Upper lobe of right lung (tissue), 1 donor: ENCODE results near the gene SETD3. TPM values are rescaled to one million over a fixed set of nuclear protein-coding genes. Genes with fewer than 3 reads are reported as not detected.

Experiments
- ATAC-seq: fragments of 200-7000 bp; cut with Tn5 transposase; one replicate; pipeline ENCODE4 v1.9.1; 2020; ENCODE audit warnings: mild to moderate bottlenecking, moderate library complexity
- DNase-seq: peaks from one replicate; pipeline ENCODE4 v3.0.0-alpha.2; 2020
- H3K27ac ChIP-seq: fragments of 200-600 bp; one replicate; pipeline ENCODE4 v1.8.0; 2022
- H3K27me3 ChIP-seq: fragments of 200-600 bp; one replicate; pipeline ENCODE4 v1.8.0; 2022; ENCODE audit warnings: mild to moderate bottlenecking
- H3K36me3 ChIP-seq: fragments of 200-600 bp; one replicate; pipeline ENCODE4 v1.8.0; 2022
- H3K4me1 ChIP-seq: fragments of 200-600 bp; one replicate; pipeline ENCODE4 v1.8.0; 2022
- H3K4me3 ChIP-seq: fragments of 200-600 bp; one replicate; pipeline ENCODE4 v1.8.0; 2022; ENCODE audit warnings: mild to moderate bottlenecking
- H3K9me3 ChIP-seq: fragments of 200-600 bp; one replicate; pipeline ENCODE4 v1.8.0; 2022
- intact Hi-C: fragments of 100-400 bp; cut with DNase I; formaldehyde crosslinking; loops from one replicate; pipeline ENCODE4 v1.11.0; 2022
- total RNA-seq: library from RNA; stranded (reverse); fragmentation: NEBNext Ultra II Directional; extraction: Animal tissue kit (Norgen Biotek cat#: 25700); gene quantifications from one replicate; pipeline ENCODE4 v1.2.1, GENCODE V29; 2021
- TF ChIP-seq, protein P1 (sequence below): fragments of 200-600 bp; IDR thresholded peaks from one replicate; pipeline ENCODE4 v1.8.0; 2022; ENCODE audit warnings: antibody characterized with exemption
- donor health status: DM: no; HTN: yes; CAD: no; lungs with severe emphysema.

The SETD3 gene
- total RNA-seq, 1 donor from 2014 or later = 90.3 TPM

DNA sequence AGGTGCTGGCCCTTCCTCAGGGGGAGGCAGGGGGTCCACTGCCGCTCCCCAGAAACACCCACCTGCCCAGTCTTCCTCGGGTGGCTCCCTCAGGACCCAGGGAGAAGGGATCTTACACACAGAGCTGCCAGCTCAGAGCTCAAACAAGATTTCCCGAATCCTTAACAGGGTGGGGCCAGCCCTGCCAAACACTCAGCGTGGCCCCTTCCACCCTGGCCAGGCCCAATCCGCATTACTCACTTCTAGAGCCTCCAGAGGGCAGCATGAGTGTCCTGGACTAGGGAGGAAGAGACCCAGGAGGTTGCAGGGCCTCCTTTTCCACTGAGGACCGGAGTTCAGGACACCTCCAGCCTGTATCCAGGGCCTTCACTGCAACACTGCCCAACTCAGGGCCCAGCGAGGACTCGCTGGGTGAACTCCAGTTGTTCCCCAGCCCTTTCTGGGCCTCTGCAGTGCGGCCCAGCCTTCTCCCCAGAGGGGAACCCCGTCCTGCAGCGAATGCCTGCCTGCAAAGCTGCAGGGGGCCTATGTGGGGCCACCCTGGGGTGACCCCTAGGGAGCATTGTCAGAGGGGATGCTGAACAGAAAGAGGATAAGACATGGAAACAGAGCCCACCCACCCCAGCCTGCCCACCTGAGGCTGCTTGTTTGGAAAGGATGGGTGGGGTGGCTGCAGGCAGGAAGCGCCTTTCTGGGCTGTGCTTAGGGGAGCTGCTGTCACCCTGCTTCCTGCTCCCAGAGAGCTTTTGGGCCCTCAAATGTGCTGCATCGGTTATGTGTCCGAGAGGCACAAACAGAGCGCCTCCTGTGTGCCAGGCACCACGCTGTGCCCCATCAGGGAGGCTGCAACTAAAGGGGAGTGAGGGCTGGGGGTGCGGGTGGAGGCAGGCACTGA is 44.4 kb upstream of the SETD3 start:
- Histone ChIP-seq H3K4me3 (no peak overlapping the region), H3K36me3 (no peaks in the 10 kb centered on the region), H3K4me1 (peaks cover 23% of the 10 kb centered on the region), H3K27ac (peak overlapping the region; percentile 6), H3K9me3 (no peaks in the 10 kb centered on the region), H3K27me3 (no peaks in the 10 kb centered on the region)
- TF ChIP-seq, protein P1, sequence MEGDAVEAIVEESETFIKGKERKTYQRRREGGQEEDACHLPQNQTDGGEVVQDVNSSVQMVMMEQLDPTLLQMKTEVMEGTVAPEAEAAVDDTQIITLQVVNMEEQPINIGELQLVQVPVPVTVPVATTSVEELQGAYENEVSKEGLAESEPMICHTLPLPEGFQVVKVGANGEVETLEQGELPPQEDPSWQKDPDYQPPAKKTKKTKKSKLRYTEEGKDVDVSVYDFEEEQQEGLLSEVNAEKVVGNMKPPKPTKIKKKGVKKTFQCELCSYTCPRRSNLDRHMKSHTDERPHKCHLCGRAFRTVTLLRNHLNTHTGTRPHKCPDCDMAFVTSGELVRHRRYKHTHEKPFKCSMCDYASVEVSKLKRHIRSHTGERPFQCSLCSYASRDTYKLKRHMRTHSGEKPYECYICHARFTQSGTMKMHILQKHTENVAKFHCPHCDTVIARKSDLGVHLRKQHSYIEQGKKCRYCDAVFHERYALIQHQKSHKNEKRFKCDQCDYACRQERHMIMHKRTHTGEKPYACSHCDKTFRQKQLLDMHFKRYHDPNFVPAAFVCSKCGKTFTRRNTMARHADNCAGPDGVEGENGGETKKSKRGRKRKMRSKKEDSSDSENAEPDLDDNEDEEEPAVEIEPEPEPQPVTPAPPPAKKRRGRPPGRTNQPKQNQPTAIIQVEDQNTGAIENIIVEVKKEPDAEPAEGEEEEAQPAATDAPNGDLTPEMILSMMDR = peak; percentile 20
- ATAC-seq (peak; percentile 71), DNase-seq (no peak)
- intact Hi-C loops = no loop called here

DNA sequence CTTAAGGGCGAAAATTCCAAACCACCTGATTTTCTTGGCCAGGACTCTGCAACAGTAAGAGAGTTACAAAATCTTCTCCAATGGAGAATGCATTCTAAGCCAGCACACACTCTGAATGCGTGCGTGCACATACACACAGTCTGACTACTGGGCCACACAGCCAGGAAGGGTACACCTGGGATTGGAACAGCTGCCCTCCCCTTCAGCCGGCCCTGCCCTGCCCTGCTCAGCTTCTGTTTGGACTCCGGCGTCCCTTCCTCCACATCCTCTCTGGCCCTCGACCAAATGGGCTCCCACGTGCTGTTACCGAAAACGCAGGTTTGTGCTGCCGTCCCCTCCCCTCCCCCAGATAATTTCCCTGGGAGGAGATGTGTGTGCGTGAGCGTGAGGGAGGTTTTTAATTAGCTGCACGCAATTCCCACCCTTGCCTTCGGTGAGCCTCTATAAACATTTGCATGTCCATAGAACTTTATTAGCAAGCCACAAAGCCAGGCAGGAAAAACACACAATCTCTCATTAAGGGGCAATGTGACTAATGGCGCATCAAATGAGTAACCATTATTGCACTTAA is 43.5 kb upstream of the SETD3 start:
- no peaks in the 10 kb centered on the region for H3K9me3 ChIP-seq
- DNase-seq (no peak), ATAC-seq (peak; percentile 29)
- H3K27me3 ChIP-seq = no peaks in the 10 kb centered on the region
- TF ChIP-seq, protein P1 = no peak
- H3K36me3 ChIP-seq = no peaks in the 10 kb centered on the region
- peaks cover 23% of the 10 kb centered on the region for H3K4me1 ChIP-seq
- intact Hi-C loops = no loop called here
- H3K27ac ChIP-seq = peak overlapping the region; percentile 6
- no peak overlapping the region for H3K4me3 ChIP-seq

DNA sequence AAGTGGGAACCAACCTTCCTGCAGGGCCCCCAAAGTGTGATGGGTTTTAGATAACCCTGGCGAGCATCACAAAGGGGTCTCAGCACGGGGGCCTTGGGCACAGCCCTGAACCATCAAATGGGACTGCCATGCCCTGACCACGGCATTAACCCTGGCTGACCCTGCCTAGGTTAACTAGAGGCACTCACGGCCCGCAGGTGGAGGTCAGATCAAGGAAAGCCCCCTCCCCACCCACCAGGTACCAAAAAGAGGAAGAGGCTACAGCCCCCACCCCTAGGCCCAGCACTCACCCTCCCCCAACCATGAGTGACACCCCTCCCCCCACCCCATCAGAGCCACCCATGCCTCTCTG is 43.0 kb upstream of the SETD3 start:
- no peaks in the 10 kb centered on the region for H3K9me3 ChIP-seq
- intact Hi-C loops = no loop called here

DNA sequence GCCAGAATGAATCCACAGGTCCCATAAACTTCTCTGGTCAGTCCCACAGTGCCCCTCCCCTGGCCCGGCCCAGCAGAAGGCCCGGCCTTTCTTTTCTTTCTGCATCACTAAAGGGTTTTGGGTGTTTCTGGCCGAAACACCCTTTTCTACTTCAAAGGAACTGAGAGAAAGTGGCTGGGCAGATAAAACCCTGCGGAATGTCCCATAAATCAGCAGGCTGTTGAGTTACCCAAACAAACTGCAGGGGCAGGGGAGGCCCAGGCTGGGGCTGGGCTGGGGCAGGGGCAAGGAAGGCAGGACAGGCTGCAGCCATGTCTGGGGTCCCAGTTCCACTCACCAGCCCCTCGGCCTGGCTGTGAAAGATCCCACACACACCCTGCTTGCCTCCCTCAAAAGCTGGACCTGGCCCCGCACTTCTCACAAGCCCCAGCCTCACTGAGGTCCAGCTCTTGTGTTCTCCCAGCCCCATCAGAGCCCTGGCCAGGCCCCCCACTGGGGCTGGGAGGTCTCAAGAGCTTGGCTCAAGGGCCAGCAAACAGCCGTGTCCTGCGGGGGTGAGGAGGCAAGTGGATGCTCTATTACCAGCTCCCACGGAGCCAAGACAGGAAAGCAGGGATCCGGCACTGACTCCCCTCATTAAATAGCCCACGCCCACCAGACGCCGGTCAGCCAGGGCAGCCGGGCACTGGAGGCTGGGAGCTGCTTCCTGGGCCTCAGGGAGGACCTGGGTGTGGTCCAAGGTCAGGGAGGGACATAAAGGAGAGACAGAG is 42.5 kb upstream of the SETD3 start:
- no peak overlapping the region for H3K27ac ChIP-seq
- H3K27me3 ChIP-seq = no peaks in the 10 kb centered on the region
- intact Hi-C loops = no loop called here
- no peaks in the 10 kb centered on the region for H3K36me3 ChIP-seq
- H3K4me1 ChIP-seq = peaks cover 26% of the 10 kb centered on the region
- H3K4me3 ChIP-seq = no peak overlapping the region
- no peak for DNase-seq
- no peak for ATAC-seq
- TF ChIP-seq, protein P1 = no peak
- H3K9me3 ChIP-seq = no peaks in the 10 kb centered on the region

More for the DNA sequence above, 43.0 kb upstream of the SETD3 start:
- no peak overlapping the region for H3K27ac ChIP-seq
- no peak overlapping the region for H3K4me3 ChIP-seq
- no peak for DNase-seq
- H3K27me3 ChIP-seq = no peaks in the 10 kb centered on the region
- H3K4me1 ChIP-seq = peaks cover 24% of the 10 kb centered on the region
- ATAC-seq = no peak
- no peaks in the 10 kb centered on the region for H3K36me3 ChIP-seq
- TF ChIP-seq, protein P1 = no peak

DNA sequence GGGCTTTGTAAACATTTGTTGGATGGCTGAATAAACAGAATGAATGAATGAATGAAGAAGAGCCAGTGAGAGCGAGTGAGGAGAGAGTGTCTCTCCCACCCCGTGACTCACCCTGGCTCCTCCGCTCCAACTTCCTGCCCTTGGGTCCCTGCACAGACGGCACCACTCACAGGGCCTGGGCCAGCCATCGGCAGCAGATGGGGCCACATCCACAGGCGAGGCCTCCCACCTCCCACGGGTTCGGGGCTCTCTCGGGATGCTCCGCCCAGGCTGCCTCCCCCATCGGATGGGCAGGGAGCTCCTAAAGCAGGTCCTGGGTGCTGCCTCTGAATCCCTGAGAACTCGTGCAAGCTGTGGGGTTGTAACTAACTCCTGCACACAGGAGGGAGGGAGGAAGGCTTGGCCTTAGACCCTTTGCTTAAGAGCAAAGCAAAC is 41.8 kb upstream of the SETD3 start:
- H3K4me3 ChIP-seq = no peak overlapping the region
- DNase-seq = no peak
- TF ChIP-seq, protein P1 = no peak
- no peaks in the 10 kb centered on the region for H3K9me3 ChIP-seq
- intact Hi-C loops = no loop called here
- no peak overlapping the region for H3K27ac ChIP-seq
- H3K4me1 ChIP-seq = peaks cover 26% of the 10 kb centered on the region
- no peaks in the 10 kb centered on the region for H3K36me3 ChIP-seq
- no peak for ATAC-seq
- no peaks in the 10 kb centered on the region for H3K27me3 ChIP-seq
